ENCODE data around the gene TRIM31.
"Not testable (repeated sequence)": the region's sequence is repeated elsewhere in the genome, so short reads cannot be mapped to it uniquely, and the experiment has no call there.

Gene TRIM31

GRCh38 chr6:30144811-30145210 is 31.9 kb upstream of the TRIM31 start:
- peaks cover 57% of the 10 kb centered on the region for H3K27me3 Mint-ChIP-seq (ENCODE audit: low read depth)
- H3K4me1 Mint-ChIP-seq = no peaks in the 10 kb centered on the region
- no peaks in the 10 kb centered on the region for H3K36me3 Mint-ChIP-seq (ENCODE audit: low read depth)
- no peaks in the 10 kb centered on the region for H3K9me3 Mint-ChIP-seq
- H3K27ac Mint-ChIP-seq = no peak overlapping the region
- no peak for TF ChIP-seq CTCF (IDR thresholded peaks at IDR 0.05; ENCODE audit: unreplicated experiment in 3 of 3)
- H3K4me3 Mint-ChIP-seq = no peak overlapping the region

DNA sequence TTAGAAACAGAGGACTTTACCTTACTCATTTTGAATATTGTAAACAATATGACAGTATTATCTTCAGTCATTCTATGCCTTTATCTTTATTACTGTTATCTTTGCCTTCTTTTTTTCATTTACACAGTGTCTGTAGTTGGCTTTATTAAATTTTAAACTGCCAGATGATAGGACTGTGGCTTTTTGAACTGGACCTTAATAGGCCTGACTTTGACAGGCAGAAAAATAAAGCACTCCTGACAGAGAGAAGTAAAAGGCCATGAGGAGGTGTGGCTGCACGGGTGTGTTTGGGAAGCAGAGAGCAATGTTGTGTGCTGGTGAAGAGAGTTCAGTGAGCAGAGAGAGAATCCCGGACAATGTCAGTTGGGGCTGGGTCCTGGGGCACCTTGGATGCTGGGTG is 30.9 kb upstream of the TRIM31 start:
- TF ChIP-seq CTCF (IDR thresholded peaks at IDR 0.05; ENCODE audit: unreplicated experiment in 3 of 3) = no peak
- Mint-ChIP-seq H3K4me3 (no peak overlapping the region), H3K36me3 (ENCODE audit: low read depth) (no peaks in the 10 kb centered on the region), H3K27ac (no peak overlapping the region), H3K9me3 (no peaks in the 10 kb centered on the region), H3K4me1 (no peaks in the 10 kb centered on the region), H3K27me3 (ENCODE audit: low read depth) (peaks cover 64% of the 10 kb centered on the region)

DNA sequence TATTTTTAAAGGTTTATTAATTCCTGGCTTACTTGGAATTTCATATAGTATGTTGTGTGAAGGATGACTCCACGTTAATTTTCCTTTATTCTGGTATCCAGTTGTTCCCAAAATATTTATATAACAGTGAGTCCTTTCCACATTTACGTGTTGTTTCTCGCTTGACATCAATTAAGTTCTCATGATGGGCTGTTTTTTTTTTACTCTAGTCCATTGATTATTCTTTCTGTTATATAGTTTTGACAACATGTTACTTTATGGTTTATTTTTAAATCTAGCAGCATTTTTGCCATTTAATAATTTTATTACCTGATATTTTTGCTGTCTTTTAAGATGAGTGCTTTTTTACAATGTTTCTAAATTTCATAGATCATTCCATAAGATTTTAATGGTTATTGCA is 29.8 kb upstream of the TRIM31 start:
- no peaks in the 10 kb centered on the region for H3K4me1 Mint-ChIP-seq
- no peaks in the 10 kb centered on the region for H3K9me3 Mint-ChIP-seq
- no peaks in the 10 kb centered on the region for H3K36me3 Mint-ChIP-seq (ENCODE audit: low read depth)
- H3K27me3 Mint-ChIP-seq (ENCODE audit: low read depth) = peaks cover 61% of the 10 kb centered on the region
- no peak overlapping the region for H3K4me3 Mint-ChIP-seq
- H3K27ac Mint-ChIP-seq = no peak overlapping the region
- no peak for TF ChIP-seq CTCF (IDR thresholded peaks at IDR 0.05; ENCODE audit: unreplicated experiment in 3 of 3)

- H3K4me3 Mint-ChIP-seq; H3K27ac Mint-ChIP-seq; H3K36me3 Mint-ChIP-seq (ENCODE audit: low read depth); H3K9me3 Mint-ChIP-seq; H3K4me1 Mint-ChIP-seq: not testable (repeated sequence)
- peaks cover 66% of the 10 kb centered on the region for H3K27me3 Mint-ChIP-seq (ENCODE audit: low read depth)
These were observed 27.4 kb upstream of the TRIM31 start for GRCh38 chr6:30140240-30140639.

DNA sequence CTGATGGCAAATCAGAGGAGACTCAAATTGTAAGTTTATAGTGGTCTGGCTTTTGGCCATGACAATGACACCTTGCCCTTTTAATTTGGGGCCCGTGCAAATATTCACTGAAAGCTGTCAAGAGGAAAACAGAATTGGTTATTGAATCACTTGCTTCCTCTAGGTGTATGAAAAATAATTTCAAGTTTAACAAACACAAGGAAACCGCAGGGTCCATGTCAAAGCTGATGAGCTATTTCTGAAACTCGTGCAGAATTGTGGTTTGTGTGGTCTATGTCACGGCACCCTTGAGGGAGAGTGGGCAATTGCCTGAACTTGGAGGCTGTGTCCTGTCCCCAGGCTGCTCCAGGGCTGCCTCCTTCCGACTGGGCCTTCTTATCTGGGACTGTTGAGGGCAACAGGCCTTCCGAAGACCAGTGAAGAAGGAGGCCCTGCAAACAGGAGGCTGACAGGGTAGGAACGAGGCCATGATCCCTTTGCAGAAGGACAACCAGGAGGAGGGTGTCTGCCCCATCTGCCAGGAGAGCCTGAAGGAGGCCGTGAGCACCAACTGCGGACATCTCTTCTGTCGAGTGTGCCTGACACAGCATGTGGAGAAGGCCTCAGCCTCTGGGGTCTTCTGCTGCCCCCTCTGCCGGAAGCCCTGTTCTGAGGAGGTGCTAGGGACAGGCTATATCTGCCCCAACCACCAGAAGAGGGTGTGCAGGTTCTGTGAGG is 23.8 kb upstream of the TRIM31 start:
- Mint-ChIP-seq H3K9me3 (no peaks in the 10 kb centered on the region), H3K36me3 (ENCODE audit: low read depth) (no peaks in the 10 kb centered on the region), H3K4me3 (no peak overlapping the region), H3K4me1 (no peaks in the 10 kb centered on the region), H3K27me3 (ENCODE audit: low read depth) (peaks cover 65% of the 10 kb centered on the region), H3K27ac (no peak overlapping the region)
- no peak for TF ChIP-seq CTCF (IDR thresholded peaks at IDR 0.05; ENCODE audit: unreplicated experiment in 3 of 3)

- Mint-ChIP-seq H3K4me3 (no peak within 1 kb of the TSS), H3K9me3 (no peaks in the 10 kb centered on the region), H3K27ac (no peak within 1 kb of the TSS), H3K4me1 (peaks cover 4% of the 10 kb centered on the region), H3K36me3 (ENCODE audit: low read depth) (no peaks in the 10 kb centered on the region), H3K27me3 (ENCODE audit: low read depth) (peaks cover 65% of the 10 kb centered on the region)
- TF ChIP-seq CTCF (IDR thresholded peaks at IDR 0.05; ENCODE audit: unreplicated experiment in 3 of 3) = no peak
These were observed 22.9 kb upstream of the TRIM31 start, which contains the start of gene TRIM40 for GRCh38 chr6:30135757-30136156. Gene TRIM40 (plus strand): TSS chr6:30136140. CDS start chr6:30137037, 897 bp downstream.

Data from nephron (organoid).